NCI-H446 (cell line): ENCODE results near the gene KRIT1.
"Not testable (repeated sequence)": the region's sequence is repeated elsewhere in the genome, so short reads cannot be mapped to it uniquely, and the experiment has no call there.

Experiments used
- DNase-seq, 2 experiments: peaks; one replicate each; lab custom pipeline; 2025; lab: John Stamatoyannopoulos, UW

The KRIT1 gene

GRCh38 chr7:92246360-92247101 is 817 bp upstream of the KRIT1 start:
- no peak for DNase-seq

GRCh38 chr7:92244808-92245486 is 767 bp downstream of the KRIT1 start:
- DNase-seq = no peak

- no peak for DNase-seq
Measured at GRCh38 chr7:92242972-92243371, 2.7 kb downstream of the KRIT1 start.

- no peak for DNase-seq
Measured at GRCh38 chr7:92230547-92230946, 15.2 kb downstream of the KRIT1 start.

- DNase-seq = no peak
Measured at GRCh38 chr7:92228742-92229141, 17.0 kb downstream of the KRIT1 start.

GRCh38 chr7:92228100-92228499 is 17.6 kb downstream of the KRIT1 start:
- no peak for DNase-seq

GRCh38 chr7:92226981-92227380 is 18.7 kb downstream of the KRIT1 start:
- DNase-seq = no peak

GRCh38 chr7:92221766-92222165 is 23.9 kb downstream of the KRIT1 start:
- DNase-seq = no peak

GRCh38 chr7:92206672-92207071 is 39.0 kb downstream of the KRIT1 start:
- no peak for DNase-seq

GRCh38 chr7:92205987-92206386 is 39.7 kb downstream of the KRIT1 start:
- no peak for DNase-seq

GRCh38 chr7:92200791-92201190 is 44.9 kb downstream of the KRIT1 start:
- DNase-seq = no peak

- no peak for DNase-seq
Measured at GRCh38 chr7:92192326-92192725, 53.4 kb downstream of the KRIT1 start.

GRCh38 chr7:92189246-92189645 is 56.5 kb downstream of the KRIT1 start:
- not testable (repeated sequence) for DNase-seq

- DNase-seq = not testable (repeated sequence)
Measured at GRCh38 chr7:92184294-92184693, 61.4 kb downstream of the KRIT1 start.

GRCh38 chr7:92178928-92179924 is 66.5 kb downstream of the KRIT1 start, which contains the start of gene LRRD1:
Gene LRRD1, minus strand, starts transcription at chr7:92179142. Its CDS starts 13,940 bp downstream, at chr7:92165202.
- DNase-seq = peak; percentile 10 to 36

- DNase-seq = peak in 1 of 2 experiments; percentile 7
Measured at GRCh38 chr7:92177362-92177761, 68.4 kb downstream of the KRIT1 start.

- not testable (repeated sequence) for DNase-seq
Measured at GRCh38 chr7:92169529-92169928, 76.2 kb downstream of the KRIT1 start.

- no peak for DNase-seq
Measured at GRCh38 chr7:92161271-92161670, 84.4 kb downstream of the KRIT1 start.

- no peak for DNase-seq
Measured at GRCh38 chr7:92158660-92159575, 86.8 kb downstream of the KRIT1 start.

- no peak for DNase-seq
Measured at GRCh38 chr7:92156990-92157389, 88.7 kb downstream of the KRIT1 start.

GRCh38 chr7:92155108-92155739 is 90.5 kb downstream of the KRIT1 start:
- no peak for DNase-seq
